IMR-90 (cell line): ENCODE results near the gene SLF1. TPM values are rescaled to one million over a fixed set of nuclear protein-coding genes. Genes with fewer than 3 reads are reported as not detected.

ENCODE experiments used
- ATAC-seq: fragments of 200-7000 bp; cut with Tn5 transposase; 2 replicates; pipeline ENCODE4 v1.9.1; 2020; ENCODE audit warnings: low read depth, mild to moderate bottlenecking, moderate library complexity
- BruUV-seq: library from RNA; stranded (reverse); fragments of 400-500 nt; replicated peaks from 2 replicates; lab custom pipeline; 2021; lab: Mats Ljungman, UMichigan
- CTCF ChIA-PET: fragments of 300-600 bp; formaldehyde crosslinking; extraction: SDS; loops from one replicate; lab custom pipeline; 2021; ENCODE audit warnings: antibody characterized with exemption; lab: Yijun Ruan, JAX
- POLR2A ChIA-PET: fragments of 300-600 bp; sonication (Branson Sonifier 250); formaldehyde crosslinking; loops from one replicate; lab custom pipeline; 2022; ENCODE audit warnings: antibody characterized with exemption; ENCODE audit not compliant: unreplicated experiment; lab: Charles Lee
- DNase-seq: peaks from one replicate; pipeline ENCODE4 v3.0.0; 2013
- H2AFZ ChIP-seq: replicated peaks from 2 replicates; pipeline ENCODE3; 2013; ENCODE audit warnings: low read length, mild to moderate bottlenecking; ENCODE audit not compliant: poor library complexity
- H2AK5ac ChIP-seq: 2 replicates; pipeline ENCODE4 v1.6.1; 2013; ENCODE audit warnings: low read depth, low read length, inconsistent platforms
- H2AK9ac ChIP-seq: replicated peaks from 2 replicates; pipeline ENCODE3; 2013; ENCODE audit warnings: mild to moderate bottlenecking, low read depth, low read length, moderate library complexity; ENCODE audit not compliant: poor library complexity
- H2BK120ac ChIP-seq: 2 replicates; pipeline ENCODE4 v1.6.1; 2013; ENCODE audit warnings: low read depth, low read length, inconsistent platforms
- H2BK15ac ChIP-seq: 3 replicates; pipeline ENCODE4 v1.6.1; 2013; ENCODE audit warnings: low read depth, low read length, inconsistent platforms
- H2BK20ac ChIP-seq: 2 replicates; pipeline ENCODE4 v1.6.1; 2013; ENCODE audit warnings: low read depth, mild to moderate bottlenecking, inconsistent platforms, low read length, moderate library complexity
- H2BK5ac ChIP-seq: 2 replicates; pipeline ENCODE4 v1.6.1; 2013; ENCODE audit warnings: mild to moderate bottlenecking, low read depth, low read length, inconsistent platforms; ENCODE audit not compliant: poor library complexity, severe bottlenecking
- H3K14ac ChIP-seq: replicated peaks from 2 replicates; pipeline ENCODE4 v1.6.1; 2013; ENCODE audit warnings: low read depth, low read length, inconsistent platforms
- H3K18ac ChIP-seq: 2 replicates; pipeline ENCODE4 v1.6.1; 2013; ENCODE audit warnings: low read depth, low read length, control low read depth
- H3K23ac ChIP-seq: 2 replicates; pipeline ENCODE4 v1.6.1; 2013; ENCODE audit warnings: low read depth, low read length, inconsistent platforms
- H3K27ac ChIP-seq: 2 replicates; pipeline ENCODE4 v1.5.1; 2013; ENCODE audit warnings: mild to moderate bottlenecking, control low read depth, low read length; ENCODE audit not compliant: insufficient read depth
- H3K27me3 ChIP-seq: 2 replicates; pipeline ENCODE4 v1.6.1; 2013; ENCODE audit warnings: low read length; ENCODE audit not compliant: control insufficient read depth, insufficient read depth
- H3K36me3 ChIP-seq: 2 replicates; pipeline ENCODE4 v1.6.1; 2013; ENCODE audit warnings: low read length, mixed read lengths; ENCODE audit not compliant: control insufficient read depth, insufficient read depth
- H3K4ac ChIP-seq: 2 replicates; pipeline ENCODE4 v1.6.1; 2013; ENCODE audit warnings: low read depth, low read length, inconsistent platforms
- H3K4me1 ChIP-seq: 2 replicates; pipeline ENCODE4 v1.6.1; 2013; ENCODE audit warnings: low read length, mixed read lengths; ENCODE audit not compliant: control insufficient read depth, insufficient read depth
- H3K4me2 ChIP-seq: 2 replicates; pipeline ENCODE4 v1.6.1; 2013; ENCODE audit warnings: low read depth, mild to moderate bottlenecking, control low read depth, low read length, moderate library complexity
- H3K4me3 ChIP-seq: 2 replicates; pipeline ENCODE4 v1.5.1; 2013; ENCODE audit warnings: low read depth, mild to moderate bottlenecking, control low read depth, low read length, moderate library complexity; ENCODE audit not compliant: insufficient read depth
- H3K56ac ChIP-seq: 2 replicates; pipeline ENCODE4 v1.6.1; 2013; ENCODE audit warnings: low read length, inconsistent platforms; ENCODE audit not compliant: insufficient read depth; ENCODE audit errors: extremely low read depth
- H3K79me1 ChIP-seq, 2 experiments: 2 replicates each; pipeline ENCODE4 v1.6.1; 2013; ENCODE audit warnings: low read length in 2 of 2, inconsistent platforms in 1 of 2, low read depth in 1 of 2
- H3K9ac ChIP-seq: 2 replicates; pipeline ENCODE4 v1.6.1; 2013; ENCODE audit warnings: low read depth, low read length, control low read depth
- H3K9me1 ChIP-seq: 2 replicates; pipeline ENCODE4 v1.6.1; 2013; ENCODE audit warnings: low read length, inconsistent platforms; ENCODE audit not compliant: insufficient read depth
- H3K9me3 ChIP-seq: 2 replicates; pipeline ENCODE4 v1.6.1; 2013; ENCODE audit warnings: low read length; ENCODE audit not compliant: control insufficient read depth, insufficient read depth
- H4K20me1 ChIP-seq: 2 replicates; pipeline ENCODE4 v1.6.1; 2013; ENCODE audit warnings: low read length, inconsistent platforms; ENCODE audit not compliant: insufficient read depth
- H4K5ac ChIP-seq: 2 replicates; pipeline ENCODE4 v1.6.1; 2013; ENCODE audit warnings: mild to moderate bottlenecking, low read depth, low read length, control low read depth
- H4K8ac ChIP-seq, 2 experiments: 2 replicates each; pipeline ENCODE4 v1.6.1; 2013; ENCODE audit warnings: low read depth in 2 of 2, low read length in 2 of 2, control low read depth in 1 of 2, inconsistent platforms in 1 of 2
- H4K91ac ChIP-seq: 2 replicates; pipeline ENCODE4 v1.6.1; 2013; ENCODE audit warnings: low read depth, low read length, inconsistent platforms; ENCODE audit not compliant: insufficient read depth
- CHD1 ChIP-seq: IDR thresholded peaks from 2 replicates; pipeline ENCODE4 v1.6.1; 2012; ENCODE audit warnings: low read depth, low read length, improper control_type of control experiment
- ELK1 ChIP-seq: fragments of 150-350 bp; IDR thresholded peaks from 2 replicates; pipeline ENCODE4 v1.6.1; 2016; ENCODE audit warnings: low read depth, mild to moderate bottlenecking, low read length, moderate library complexity, borderline replicate concordance
- FOS ChIP-seq: fragments of 150-350 bp; IDR thresholded peaks from 2 replicates; pipeline ENCODE4 v1.6.1; 2016; ENCODE audit warnings: low read depth, low read length
- MAZ ChIP-seq: IDR thresholded peaks from 2 replicates; pipeline ENCODE4 v1.6.1; 2012; ENCODE audit warnings: low read depth, mild to moderate bottlenecking, low read length, improper control_type of control experiment, moderate library complexity, borderline replicate concordance
- WGBS, 2 experiments: methylation state at CpG; one replicate each; pipeline versions ENCODE4 v1.1.5 to v1.1.7; 2013; ENCODE audit warnings: missing lambda C conversion rate in 2 of 2; ENCODE audit not compliant: insufficient read length in 1 of 2; ENCODE audit errors: extremely low coverage in 2 of 2; 5-methylcytosine and 5-hydroxymethylcytosine counted together
- dilution Hi-C: fragments of 300-500 bp; cut with HindIII; formaldehyde crosslinking; loops from one replicate; pipeline ENCODE4 v1.14.3; 2018; ENCODE audit warnings: low sequenced_read_pairs; ENCODE audit not compliant: unreplicated experiment
- in situ Hi-C: fragments of 300-500 bp; cut with MboI; formaldehyde crosslinking; loops from 3 replicates; pipeline ENCODE4 v1.14.3; 2019; ENCODE audit warnings: low sequenced_read_pairs, inconsistent platforms, mixed read lengths
- intact Hi-C: fragments of 100-400 bp; cut with micrococcal nuclease; formaldehyde crosslinking; loops from 2 replicates; pipeline ENCODE4 v1.10.0; 2022
- polyA plus RNA-seq, 3 experiments: library from polyadenylated mRNA; depleted of rRNA; stranded (reverse); fragments of >200 nt; gene quantifications; 2 replicates each; pipeline ENCODE4 v1.2.3, GENCODE V29; 2012; ENCODE audit warnings: low replicate concordance in 1 of 3
- total RNA-seq: library from RNA; depleted of rRNA; stranded (reverse); fragments of >200 nt; gene quantifications from 2 replicates; pipeline ENCODE4 v1.2.3, GENCODE V29; 2012

Gene SLF1
- total and polyA plus RNA-seq, 2 of the 4 experiments (the other 2 are of a cell fraction): 1.9 to 3.4 TPM

DNA sequence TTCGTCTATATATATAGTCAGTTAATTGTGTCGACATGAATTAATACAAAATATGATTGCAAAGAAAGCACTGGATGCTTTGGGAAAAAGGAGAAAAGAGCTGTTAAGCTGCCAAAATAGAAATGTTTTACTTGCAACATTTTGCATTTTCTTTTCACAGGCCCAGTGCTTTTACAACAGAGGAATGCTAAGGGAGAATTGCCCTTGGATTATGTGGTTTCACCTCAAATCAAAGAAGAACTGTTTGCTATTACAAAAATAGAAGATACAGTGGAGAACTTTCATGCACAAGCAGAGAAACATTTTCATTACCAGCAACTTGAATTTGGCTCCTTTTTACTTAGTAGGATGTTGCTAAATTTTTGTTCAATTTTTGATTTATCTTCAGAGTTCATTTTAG, 76.2 kb downstream of the SLF1 start:
- ATAC-seq (no peak), DNase-seq (no peak)
- Histone ChIP-seq H3K79me1 (no peaks in the 10 kb centered on the region), H3K36me3 (no peaks in the 10 kb centered on the region), H3K27ac (no peak overlapping the region), H2BK15ac (no peak overlapping the region), H2AK5ac (no peak overlapping the region), H2BK5ac (no peak overlapping the region), H4K8ac (no peak overlapping the region), H3K18ac (no peak overlapping the region), H3K4me1 (peaks cover 4% of the 10 kb centered on the region), H3K4me3 (no peak overlapping the region), H3K4ac (no peak overlapping the region), H3K27me3 (no peaks in the 10 kb centered on the region), H3K14ac (no peak overlapping the region), H3K23ac (no peak overlapping the region), H2BK20ac (no peak overlapping the region), H3K9me1 (0 out of 2 replicates have a peak, but pooled peaks cover 3% of the 10 kb centered on the region), H2AFZ (no peak overlapping the region), H3K9me3 (no peaks in the 10 kb centered on the region), H4K20me1 (no peaks in the 10 kb centered on the region), H2BK120ac (no peak overlapping the region), H3K56ac (no peak overlapping the region), H2AK9ac (no peak overlapping the region), H3K9ac (no peak overlapping the region), H3K4me2 (no peak overlapping the region), H4K5ac (no peak overlapping the region), H4K91ac (no peak overlapping the region)
- CTCF ChIA-PET: interaction anchor here (1.7 kb wide), 1 partner anchor 43 kb away, joined by 5 read pairs; no protein-coding TSS in a partner anchor
- POLR2A ChIA-PET: no interaction called here
- dilution Hi-C loops: no loop called here
- no peak for TF ChIP-seq ELK1
- no peak for TF ChIP-seq CHD1
- no peak for TF ChIP-seq FOS
- TF ChIP-seq MAZ: no peak
- no TSS peak for BruUV-seq
- in situ Hi-C loops: loop anchor here (10.0 kb wide), 1 partner anchor 1110 kb away; the partner anchor contains the start of genes NR2F1 and NR2F1-AS1
- intact Hi-C loops: loop anchor here (5.0 to 10.0 kb wide), 5 partner anchors 77 to 1107 kb away; partner anchors contain the start of genes KIAA0825 and SLF1
- whole genome bisulfite sequencing, 2 experiments: no CpG with 5 or more reads among the region's 2 CpGs
